GM21528 (cell line): ENCODE data around the gene MRTFB.

Experiments
- ATAC-seq: cut with Tn5 transposase; IDR thresholded peaks from one replicate; pipeline ENCODE4 v1.9.1; 2021; ENCODE audit warnings: mild to moderate bottlenecking, moderate library complexity; ENCODE audit not compliant: unreplicated experiment, low FRiP score

MRTFB gene

DNA sequence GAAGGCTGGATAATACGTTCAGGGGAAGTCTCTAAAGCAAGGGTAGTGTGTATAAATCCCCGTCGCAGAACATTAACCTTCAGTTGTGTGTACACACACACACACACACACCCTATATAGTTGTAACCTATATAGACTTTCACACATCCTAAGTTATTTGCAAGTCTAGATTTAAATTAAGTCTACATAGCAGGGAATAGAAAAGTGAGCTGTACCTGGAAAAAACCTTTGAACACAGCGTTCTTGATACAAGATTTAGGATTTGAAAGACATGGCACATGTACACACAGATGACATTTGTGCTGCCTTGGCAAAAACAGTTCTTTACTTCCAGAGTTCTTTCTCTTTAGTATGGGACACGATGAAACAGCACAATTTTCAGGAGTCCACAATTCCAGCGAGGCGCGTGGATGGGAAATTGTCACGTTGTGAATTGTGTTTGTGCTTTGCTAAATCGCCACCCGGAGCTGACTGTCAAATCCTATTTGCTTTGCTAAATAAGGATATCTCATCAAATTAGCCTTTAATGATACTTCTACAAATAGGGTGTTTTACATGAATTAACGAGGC is 233.9 kb downstream of the MRTFB start:
- no peak for ATAC-seq

- ATAC-seq, result no peak
Observed at GRCh38 chr16:14306485-14307058, 235.5 kb downstream of the MRTFB start.

- no peak for ATAC-seq
Observed at GRCh38 chr16:14307059-14307526, 236.0 kb downstream of the MRTFB start.

GRCh38 chr16:14307527-14308367 is 236.6 kb downstream of the MRTFB start:
- no peak for ATAC-seq

- no peak for ATAC-seq
Observed at GRCh38 chr16:14308368-14308723, 237.2 kb downstream of the MRTFB start.

DNA sequence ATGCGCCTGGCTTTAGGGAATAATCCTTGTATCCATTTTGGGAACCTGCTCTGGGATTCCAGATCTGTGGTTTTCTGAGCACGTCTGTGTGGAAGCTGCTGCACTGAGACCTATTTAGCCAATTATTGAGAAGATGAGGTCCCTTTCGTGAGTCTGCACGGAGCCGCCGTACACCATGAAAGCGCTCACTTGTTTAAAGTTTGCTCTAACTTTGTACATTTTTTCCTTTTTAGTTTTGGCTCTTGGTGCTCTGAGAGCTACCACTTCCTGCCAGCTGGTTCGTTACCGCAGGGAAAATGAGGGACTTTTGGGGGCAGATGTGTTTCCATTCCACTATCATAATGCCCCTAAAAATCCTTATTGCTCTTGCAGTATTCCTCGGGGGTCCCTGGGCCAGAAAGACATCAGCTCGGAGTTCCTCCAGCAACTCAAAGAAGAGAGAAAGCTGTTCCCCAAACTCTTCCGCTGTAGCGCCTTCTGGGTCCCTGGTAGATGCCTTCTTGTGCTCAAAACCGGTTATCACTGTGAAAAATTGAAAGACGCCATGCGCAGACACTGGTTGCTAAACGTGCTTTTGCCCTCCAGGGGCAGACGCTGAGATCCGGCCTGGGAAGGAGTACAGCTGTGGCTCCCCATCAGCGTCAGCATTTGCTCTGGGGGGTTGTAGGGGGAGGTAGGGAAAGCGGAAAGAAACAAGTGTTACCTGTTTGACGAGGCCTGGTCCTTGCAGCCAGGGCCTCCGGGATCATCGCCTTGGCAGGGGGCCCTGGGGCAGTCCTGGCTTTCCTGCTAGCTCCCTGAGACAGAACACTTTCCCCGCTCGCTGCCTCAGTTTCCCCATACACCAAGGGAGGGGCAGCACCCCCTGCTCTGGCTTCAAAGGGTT is 238.1 kb downstream of the MRTFB start:
- ATAC-seq, result no peak

DNA sequence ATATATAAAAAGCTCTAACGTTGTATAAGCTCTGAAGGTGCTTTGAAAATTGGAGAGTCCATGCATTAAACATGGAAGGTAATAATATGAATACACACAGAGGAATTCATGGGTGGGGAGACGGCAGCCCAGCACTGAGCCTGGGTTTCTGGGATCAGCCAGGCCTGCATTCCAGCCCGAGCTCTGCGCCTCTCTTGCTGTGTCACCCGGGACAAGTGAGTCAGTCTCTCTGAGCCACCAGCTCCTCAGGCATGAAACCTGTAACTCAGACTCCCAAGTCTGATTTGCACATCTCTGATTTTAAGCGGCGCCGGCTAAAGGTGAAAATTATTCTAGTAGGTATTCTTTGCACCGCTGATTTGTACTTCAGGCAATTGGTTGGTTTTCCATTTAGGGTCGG is 238.8 kb downstream of the MRTFB start:
- no peak for ATAC-seq

GRCh38 chr16:14310519-14310991 is 239.4 kb downstream of the MRTFB start:
- peak; percentile 56 for ATAC-seq

- no peak for ATAC-seq
Observed at GRCh38 chr16:14314116-14314515, 243.0 kb downstream of the MRTFB start.

GRCh38 chr16:14315683-14316320 is 244.7 kb downstream of the MRTFB start:
- ATAC-seq, result no peak
